HAP-1 (cell line): ENCODE results near the gene RAB27A.
"Not testable (repeated sequence)": the region's sequence is repeated elsewhere in the genome, so short reads cannot be mapped to it uniquely, and the experiment has no call there.

ENCODE experiments used
- DNase-seq, 2 experiments: peaks; one replicate each; pipeline ENCODE4 v3.0.0-alpha.2; 2016 to 2020; ENCODE audit warnings: low spot score in 2 of 2
- H3K27me3 ChIP-seq: fragments of 250-450 bp; sonication (Bioruptor Pico); 2 replicates; pipeline ENCODE4 v1.5.1; 2020; ENCODE audit warnings: low read depth, mild to moderate bottlenecking, moderate library complexity
- H3K36me3 ChIP-seq: fragments of 250-450 bp; sonication (Bioruptor Pico); replicated peaks from 2 replicates; pipeline ENCODE4 v1.5.1; 2020; ENCODE audit warnings: mild to moderate bottlenecking
- H3K4me1 ChIP-seq: fragments of 250-450 bp; sonication (Bioruptor Pico); 2 replicates; pipeline ENCODE4 v1.5.1; 2020; ENCODE audit warnings: mild to moderate bottlenecking
- H3K4me3 ChIP-seq: fragments of 250-450 bp; sonication (Bioruptor Pico); 2 replicates; pipeline ENCODE4 v1.5.1; 2020; ENCODE audit warnings: mild to moderate bottlenecking, moderate library complexity
- H3K9me3 ChIP-seq: fragments of 250-450 bp; sonication (Bioruptor Pico); 2 replicates; pipeline ENCODE4 v1.5.1; 2020; ENCODE audit warnings: mild to moderate bottlenecking, moderate library complexity
- in situ Hi-C: fragments of 300-500 bp; cut with MboI; formaldehyde crosslinking; loops from 3 replicates; pipeline ENCODE4 v1.14.3; 2020; ENCODE audit warnings: low sequenced_read_pairs, inconsistent platforms, mixed read lengths

The RAB27A gene

GRCh38 chr15:55289011-55289745, 435 bp downstream of the RAB27A start:
- in situ Hi-C loops, result loop anchor here (5.0 kb wide), 1 partner anchor 72 kb away; no protein-coding TSS in a partner anchor
- Histone ChIP-seq H3K36me3 (no peaks in the 10 kb centered on the region), H3K4me3 (peak overlapping the region; percentile 57), H3K4me1 (peaks cover 6% of the 10 kb centered on the region), H3K9me3 (no peaks in the 10 kb centered on the region), H3K27me3 (no peaks in the 10 kb centered on the region)
- peak; percentile 3 to 27 for DNase-seq

GRCh38 chr15:55288006-55288717, 1.5 kb downstream of the RAB27A start:
- H3K4me1 ChIP-seq, result peaks cover 6% of the 10 kb centered on the region
- in situ Hi-C loops, result loop anchor here (5.0 kb wide), 1 partner anchor 71 kb away; no protein-coding TSS in a partner anchor
- no peaks in the 10 kb centered on the region for H3K36me3 ChIP-seq
- 0 out of 2 replicates have a peak overlapping the region, but pooled peaks have one; percentile 57 for H3K4me3 ChIP-seq
- DNase-seq, result no peak
- no peaks in the 10 kb centered on the region for H3K9me3 ChIP-seq
- H3K27me3 ChIP-seq, result no peaks in the 10 kb centered on the region

GRCh38 chr15:55286442-55287189, 3.0 kb downstream of the RAB27A start:
- in situ Hi-C loops, result loop anchor here (5.0 kb wide), 1 partner anchor 69 kb away; no protein-coding TSS in a partner anchor

GRCh38 chr15:55284426-55284825, 5.2 kb downstream of the RAB27A start:
- no peaks in the 10 kb centered on the region for H3K27me3 ChIP-seq
- H3K36me3 ChIP-seq, result no peaks in the 10 kb centered on the region
- H3K9me3 ChIP-seq, result no peaks in the 10 kb centered on the region
- H3K4me3 ChIP-seq, result no peak overlapping the region
- peaks cover 6% of the 10 kb centered on the region for H3K4me1 ChIP-seq
- no peak for DNase-seq
- in situ Hi-C loops, result no loop called here

More at GRCh38 chr15:55286442-55287189, 3.0 kb downstream of the RAB27A start:
- H3K4me3 ChIP-seq, H3K9me3 ChIP-seq, H3K36me3 ChIP-seq, DNase-seq, H3K27me3 ChIP-seq, H3K4me1 ChIP-seq: not testable (repeated sequence)

- Histone ChIP-seq H3K9me3 (no peaks in the 10 kb centered on the region), H3K27me3 (no peaks in the 10 kb centered on the region), H3K4me3 (no peak overlapping the region), H3K36me3 (no peaks in the 10 kb centered on the region), H3K4me1 (peaks cover 2% of the 10 kb centered on the region)
- DNase-seq, result no peak
- in situ Hi-C loops, result no loop called here
Measured at GRCh38 chr15:55283379-55284147, 6.0 kb downstream of the RAB27A start.

- DNase-seq, result no peak
- Histone ChIP-seq H3K9me3 (no peaks in the 10 kb centered on the region), H3K4me3 (no peak overlapping the region), H3K36me3 (no peaks in the 10 kb centered on the region), H3K4me1 (no peaks in the 10 kb centered on the region), H3K27me3 (no peaks in the 10 kb centered on the region)
- in situ Hi-C loops, result no loop called here
Measured at GRCh38 chr15:55282284-55282833, 7.3 kb downstream of the RAB27A start.

GRCh38 chr15:55281517-55282228, 7.9 kb downstream of the RAB27A start:
- Histone ChIP-seq H3K9me3 (no peaks in the 10 kb centered on the region), H3K36me3 (no peaks in the 10 kb centered on the region), H3K4me3 (no peak overlapping the region), H3K4me1 (no peaks in the 10 kb centered on the region), H3K27me3 (no peaks in the 10 kb centered on the region)
- DNase-seq, result no peak
- in situ Hi-C loops, result no loop called here

GRCh38 chr15:55280589-55280988, 9.0 kb downstream of the RAB27A start:
- in situ Hi-C loops, H3K36me3 ChIP-seq, DNase-seq, H3K9me3 ChIP-seq, H3K27me3 ChIP-seq, H3K4me1 ChIP-seq, H3K4me3 ChIP-seq: not testable (repeated sequence)

GRCh38 chr15:55279746-55280351, 9.8 kb downstream of the RAB27A start:
- no peaks in the 10 kb centered on the region for H3K36me3 ChIP-seq
- no peaks in the 10 kb centered on the region for H3K4me1 ChIP-seq
- no peak overlapping the region for H3K4me3 ChIP-seq
- H3K27me3 ChIP-seq, result no peaks in the 10 kb centered on the region
- in situ Hi-C loops, result no loop called here
- H3K9me3 ChIP-seq, result no peaks in the 10 kb centered on the region
- no peak for DNase-seq

- no peaks in the 10 kb centered on the region for H3K36me3 ChIP-seq
- no peak overlapping the region for H3K4me3 ChIP-seq
- no peak for DNase-seq
- no peaks in the 10 kb centered on the region for H3K4me1 ChIP-seq
- no peaks in the 10 kb centered on the region for H3K27me3 ChIP-seq
- in situ Hi-C loops, result no loop called here
- no peaks in the 10 kb centered on the region for H3K9me3 ChIP-seq
Measured at GRCh38 chr15:55279100-55279745, 10.4 kb downstream of the RAB27A start.

GRCh38 chr15:55277715-55278114, 11.9 kb downstream of the RAB27A start:
- Histone ChIP-seq H3K4me3 (no peak overlapping the region), H3K4me1 (no peaks in the 10 kb centered on the region), H3K27me3 (no peaks in the 10 kb centered on the region), H3K36me3 (no peaks in the 10 kb centered on the region), H3K9me3 (no peaks in the 10 kb centered on the region)
- in situ Hi-C loops, result no loop called here
- DNase-seq, result no peak

- Histone ChIP-seq H3K4me3 (no peak overlapping the region), H3K9me3 (no peaks in the 10 kb centered on the region), H3K36me3 (no peaks in the 10 kb centered on the region), H3K4me1 (no peaks in the 10 kb centered on the region), H3K27me3 (no peaks in the 10 kb centered on the region)
- DNase-seq, result no peak
- in situ Hi-C loops, result no loop called here
Measured at GRCh38 chr15:55277116-55277564, 12.5 kb downstream of the RAB27A start.
